ENCODE measurements around the gene CAPN1.

Gene CAPN1

GRCh38 chr11:65187971-65188461 lies 6.3 kb downstream of the CAPN1 start:
- no peak overlapping the region for H3K27ac ChIP-seq
- no peak for DNase-seq (ENCODE audit: low read depth, low spot score)

GRCh38 chr11:65188486-65188885 lies 6.8 kb downstream of the CAPN1 start:
- no peak for DNase-seq (ENCODE audit: low read depth, low spot score)
- no peak overlapping the region for H3K27ac ChIP-seq

GRCh38 chr11:65189191-65189590 lies 7.5 kb downstream of the CAPN1 start:
- H3K27ac ChIP-seq, result no peak overlapping the region
- DNase-seq (ENCODE audit: low read depth, low spot score), result no peak

GRCh38 chr11:65194564-65194963 lies 12.8 kb downstream of the CAPN1 start:
- H3K27ac ChIP-seq, result no peak overlapping the region
- no peak for DNase-seq (ENCODE audit: low read depth, low spot score)

- DNase-seq (ENCODE audit: low read depth, low spot score), result no peak
- H3K27ac ChIP-seq, result no peak overlapping the region
These were observed 22.4 kb downstream of the CAPN1 start for GRCh38 chr11:65204143-65204542.

- no peak for DNase-seq (ENCODE audit: low read depth, low spot score)
These were observed 23.2 kb downstream of the CAPN1 start for GRCh38 chr11:65204646-65205601.

GRCh38 chr11:65205602-65205967 lies 23.9 kb downstream of the CAPN1 start:
- DNase-seq (ENCODE audit: low read depth, low spot score), result no peak
- no peak overlapping the region for H3K27ac ChIP-seq

More at GRCh38 chr11:65204646-65205601, 23.2 kb downstream of the CAPN1 start:
- no peak overlapping the region for H3K27ac ChIP-seq

GRCh38 chr11:65206441-65206841 lies 24.7 kb downstream of the CAPN1 start:
- no peak for DNase-seq (ENCODE audit: low read depth, low spot score)
- no peak overlapping the region for H3K27ac ChIP-seq

- no peak overlapping the region for H3K27ac ChIP-seq
- no peak for DNase-seq (ENCODE audit: low read depth, low spot score)
These were observed 25.2 kb downstream of the CAPN1 start for GRCh38 chr11:65206901-65207300.

GRCh38 chr11:65207918-65208784 lies 26.4 kb downstream of the CAPN1 start:
- H3K27ac ChIP-seq, result no peak overlapping the region
- DNase-seq (ENCODE audit: low read depth, low spot score), result no peak

- DNase-seq (ENCODE audit: low read depth, low spot score), result no peak
- no peak overlapping the region for H3K27ac ChIP-seq
These were observed 27.3 kb downstream of the CAPN1 start for GRCh38 chr11:65208785-65209710.

GRCh38 chr11:65209711-65210360 lies 28.1 kb downstream of the CAPN1 start:
- no peak overlapping the region for H3K27ac ChIP-seq
- DNase-seq (ENCODE audit: low read depth, low spot score), result no peak

- DNase-seq (ENCODE audit: low read depth, low spot score), result no peak
These were observed 28.6 kb downstream of the CAPN1 start for GRCh38 chr11:65210361-65210731.

GRCh38 chr11:65210748-65211147 lies 29.0 kb downstream of the CAPN1 start:
- H3K27ac ChIP-seq, result no peak overlapping the region
- no peak for DNase-seq (ENCODE audit: low read depth, low spot score)

More at GRCh38 chr11:65210361-65210731, 28.6 kb downstream of the CAPN1 start:
- no peak overlapping the region for H3K27ac ChIP-seq

- no peak overlapping the region for H3K27ac ChIP-seq
- DNase-seq (ENCODE audit: low read depth, low spot score), result no peak
These were observed 29.8 kb downstream of the CAPN1 start for GRCh38 chr11:65211293-65212105.

GRCh38 chr11:65212226-65212801 lies 30.6 kb downstream of the CAPN1 start:
- no peak overlapping the region for H3K27ac ChIP-seq
- DNase-seq (ENCODE audit: low read depth, low spot score), result no peak

- DNase-seq (ENCODE audit: low read depth, low spot score), result no peak
- no peak overlapping the region for H3K27ac ChIP-seq
These were observed 31.8 kb downstream of the CAPN1 start for GRCh38 chr11:65213322-65214211.

Data from epithelial cell of prostate (primary cell).